ENCODE data around the gene SLC6A1.

- TF ChIP-seq, protein P1, sequence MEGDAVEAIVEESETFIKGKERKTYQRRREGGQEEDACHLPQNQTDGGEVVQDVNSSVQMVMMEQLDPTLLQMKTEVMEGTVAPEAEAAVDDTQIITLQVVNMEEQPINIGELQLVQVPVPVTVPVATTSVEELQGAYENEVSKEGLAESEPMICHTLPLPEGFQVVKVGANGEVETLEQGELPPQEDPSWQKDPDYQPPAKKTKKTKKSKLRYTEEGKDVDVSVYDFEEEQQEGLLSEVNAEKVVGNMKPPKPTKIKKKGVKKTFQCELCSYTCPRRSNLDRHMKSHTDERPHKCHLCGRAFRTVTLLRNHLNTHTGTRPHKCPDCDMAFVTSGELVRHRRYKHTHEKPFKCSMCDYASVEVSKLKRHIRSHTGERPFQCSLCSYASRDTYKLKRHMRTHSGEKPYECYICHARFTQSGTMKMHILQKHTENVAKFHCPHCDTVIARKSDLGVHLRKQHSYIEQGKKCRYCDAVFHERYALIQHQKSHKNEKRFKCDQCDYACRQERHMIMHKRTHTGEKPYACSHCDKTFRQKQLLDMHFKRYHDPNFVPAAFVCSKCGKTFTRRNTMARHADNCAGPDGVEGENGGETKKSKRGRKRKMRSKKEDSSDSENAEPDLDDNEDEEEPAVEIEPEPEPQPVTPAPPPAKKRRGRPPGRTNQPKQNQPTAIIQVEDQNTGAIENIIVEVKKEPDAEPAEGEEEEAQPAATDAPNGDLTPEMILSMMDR (IDR thresholded peaks at IDR 0.05) = peak in 6 of 12 donors; percentile 15 to 48 (median 32)
- TF ChIP-seq POLR2A (IDR thresholded peaks at IDR 0.05) = no peak
These were observed at the start of gene SLC6A1 for GRCh38 chr3:10992017-10992942.

All from heart left ventricle (tissue), 13 donors.